EL (cell line): ENCODE measurements around the gene DOK5.

Experiments used
- DNase-seq: peaks from one replicate; pipeline ENCODE4 v3.0.0-alpha.2; 2016

The DOK5 gene

GRCh38 chr20:54515793-54516628 is 40.6 kb downstream of the DOK5 start:
- DNase-seq: no peak

GRCh38 chr20:54517241-54517975 is 42.0 kb downstream of the DOK5 start:
- DNase-seq: no peak

GRCh38 chr20:54524849-54525248 is 49.5 kb downstream of the DOK5 start:
- DNase-seq: no peak

- no peak for DNase-seq
Measured at GRCh38 chr20:54525916-54526590, 50.7 kb downstream of the DOK5 start.

DNA sequence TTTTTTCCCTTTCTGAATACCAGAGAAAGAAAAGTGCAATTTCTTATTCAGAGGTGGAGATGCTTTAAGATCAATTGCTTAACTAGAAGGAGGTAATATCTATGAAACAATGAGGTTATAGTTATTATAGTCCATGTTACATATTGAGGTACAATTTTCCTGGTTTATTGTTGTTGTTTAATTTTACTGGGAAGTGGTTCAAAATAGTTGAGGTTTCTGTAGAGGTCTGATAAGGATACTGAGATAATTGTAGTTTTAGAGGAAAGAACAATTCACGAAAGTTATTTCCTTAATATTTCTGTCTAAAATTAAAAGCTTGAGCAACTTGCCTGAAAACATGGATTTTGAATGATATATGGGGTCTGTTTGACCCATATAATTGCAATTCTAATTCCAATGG is 51.4 kb downstream of the DOK5 start:
- DNase-seq: no peak

DNA sequence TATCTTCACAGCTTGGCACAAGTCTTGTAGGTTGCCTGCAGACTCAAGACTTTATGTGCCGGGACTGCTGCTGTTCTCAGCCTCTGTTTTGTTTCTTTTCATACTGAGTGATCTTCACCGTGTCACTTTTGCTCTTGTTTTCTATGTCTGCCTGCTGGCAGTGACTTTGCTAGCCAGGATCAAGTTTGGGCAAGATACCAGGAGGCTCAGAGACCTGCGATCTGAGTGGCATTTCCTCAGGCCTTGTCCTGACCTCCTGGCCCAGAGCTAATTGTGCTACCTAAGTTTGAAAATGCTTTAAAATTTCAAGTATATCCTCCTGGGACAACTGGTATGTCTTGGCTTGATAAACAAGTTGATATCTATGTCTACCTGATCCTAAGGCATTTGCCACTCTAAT is 57.2 kb downstream of the DOK5 start:
- DNase-seq: no peak

GRCh38 chr20:54534101-54534500 is 58.7 kb downstream of the DOK5 start:
- no peak for DNase-seq

DNA sequence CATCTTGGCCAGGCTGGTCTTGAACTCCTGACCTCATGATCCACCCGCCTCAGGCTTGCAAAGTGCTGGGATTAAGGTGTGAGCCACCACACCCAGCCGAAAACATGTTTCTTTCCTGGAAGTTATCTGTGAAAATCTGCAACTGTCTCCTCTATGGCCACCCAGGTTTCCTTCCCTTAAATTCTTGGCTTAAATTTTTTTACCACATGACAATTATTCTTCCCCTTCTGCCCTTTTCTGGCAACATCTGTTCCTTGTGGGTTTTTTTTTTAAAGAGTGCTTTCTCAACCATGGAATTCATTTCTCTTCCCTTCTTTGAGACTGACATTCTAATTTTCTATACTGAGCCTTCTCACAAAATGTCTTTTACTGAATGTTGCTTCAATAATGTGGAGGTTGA is 59.6 kb downstream of the DOK5 start:
- DNase-seq: no peak

DNA sequence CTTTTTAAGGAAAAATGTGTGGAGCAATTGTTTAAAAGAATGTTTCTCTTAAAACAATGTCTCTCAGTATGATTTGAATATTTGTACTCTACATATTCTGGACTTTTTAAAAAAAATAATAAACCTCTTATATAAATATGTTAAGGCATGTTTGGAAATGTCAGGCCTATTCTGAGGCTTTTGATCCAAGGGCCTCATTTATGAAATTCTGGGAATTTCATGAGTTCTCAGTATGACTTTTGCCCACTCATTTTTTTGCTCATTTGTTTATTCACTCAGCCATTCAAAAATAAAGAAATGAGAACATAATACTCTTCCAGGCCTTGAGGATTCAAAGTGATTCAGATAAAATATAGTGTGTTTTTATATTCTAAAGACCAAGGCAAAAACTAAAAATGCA is 60.4 kb downstream of the DOK5 start:
- no peak for DNase-seq

DNA sequence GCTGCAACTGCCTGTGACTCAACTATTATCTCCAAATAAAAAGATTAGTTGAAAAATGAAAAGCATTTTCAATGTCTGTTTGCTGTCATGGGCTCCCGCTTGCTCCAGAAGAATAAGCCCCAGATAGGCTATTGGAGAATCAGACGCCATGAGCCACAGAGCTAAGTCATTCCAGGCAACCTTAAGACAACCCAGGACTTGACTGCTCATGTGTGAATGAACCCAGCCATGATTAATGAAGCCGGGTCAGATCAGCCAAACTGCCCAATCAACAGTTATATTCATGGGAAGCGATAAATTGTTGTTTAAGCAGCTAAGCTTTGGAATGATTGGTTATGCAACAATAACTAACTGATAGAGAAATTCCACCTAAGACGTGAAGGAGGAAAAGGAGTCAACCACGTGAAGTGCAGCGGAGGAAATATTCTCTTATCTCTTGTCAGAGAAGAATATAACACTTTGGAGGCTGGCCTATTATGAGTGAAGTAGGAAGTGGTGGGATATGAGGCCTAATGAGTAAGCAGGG is 64.2 kb downstream of the DOK5 start:
- no peak for DNase-seq

- DNase-seq: no peak
Measured at GRCh38 chr20:54543369-54543768, 68.0 kb downstream of the DOK5 start.

- no peak for DNase-seq
Measured at GRCh38 chr20:54545676-54546358, 70.4 kb downstream of the DOK5 start.

- DNase-seq: no peak
Measured at GRCh38 chr20:54548849-54549248, 73.5 kb downstream of the DOK5 start.

- DNase-seq: no peak
Measured at GRCh38 chr20:54549658-54550326, 74.4 kb downstream of the DOK5 start.

DNA sequence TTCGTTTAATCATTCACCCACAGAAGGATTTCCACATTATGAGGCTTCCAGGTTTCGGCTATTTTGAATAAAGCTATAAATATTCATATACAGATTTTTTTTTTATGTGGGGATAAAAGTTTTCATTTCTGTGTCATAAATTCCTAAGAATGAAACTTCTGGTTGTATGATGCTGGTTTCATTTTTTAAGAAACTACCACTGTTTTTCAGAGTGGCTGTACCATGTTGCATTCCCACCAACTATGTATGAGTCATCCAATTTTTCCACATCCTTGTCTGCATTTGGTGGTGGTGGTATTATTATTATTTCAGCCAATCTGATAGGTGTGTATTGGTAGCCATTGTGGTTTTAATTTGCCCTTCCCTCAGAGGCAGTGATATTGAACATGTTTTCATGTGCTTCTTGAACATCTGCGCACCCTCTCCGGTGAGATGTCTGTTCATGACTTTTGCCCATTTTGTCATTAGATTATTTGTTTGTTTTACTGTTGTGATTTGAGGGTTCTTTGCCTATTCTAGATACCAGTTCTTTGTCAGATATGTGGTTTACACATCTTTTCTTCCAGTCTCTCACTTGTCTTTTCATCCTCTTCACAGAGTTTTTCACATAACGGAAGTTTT is 75.5 kb downstream of the DOK5 start:
- DNase-seq: no peak

DNA sequence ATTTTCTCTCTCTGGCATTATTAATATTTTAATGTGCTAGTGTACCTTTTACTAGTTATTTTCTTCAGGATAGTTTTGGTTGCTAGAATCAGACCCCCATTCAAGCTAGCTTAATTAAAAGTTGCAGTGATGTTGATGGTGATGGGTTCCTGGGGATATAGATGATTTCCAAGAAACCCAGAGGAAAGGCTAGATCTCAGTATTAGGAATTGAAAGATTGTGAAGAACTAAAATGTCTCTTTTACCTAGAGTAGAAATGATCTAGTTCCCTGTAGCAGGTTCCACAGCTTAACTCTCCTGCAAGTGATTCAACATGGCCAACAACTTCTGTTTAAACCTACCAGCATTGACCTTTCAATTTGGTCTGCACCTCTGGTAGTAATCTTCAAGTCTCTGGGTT is 78.6 kb downstream of the DOK5 start:
- DNase-seq: no peak

DNA sequence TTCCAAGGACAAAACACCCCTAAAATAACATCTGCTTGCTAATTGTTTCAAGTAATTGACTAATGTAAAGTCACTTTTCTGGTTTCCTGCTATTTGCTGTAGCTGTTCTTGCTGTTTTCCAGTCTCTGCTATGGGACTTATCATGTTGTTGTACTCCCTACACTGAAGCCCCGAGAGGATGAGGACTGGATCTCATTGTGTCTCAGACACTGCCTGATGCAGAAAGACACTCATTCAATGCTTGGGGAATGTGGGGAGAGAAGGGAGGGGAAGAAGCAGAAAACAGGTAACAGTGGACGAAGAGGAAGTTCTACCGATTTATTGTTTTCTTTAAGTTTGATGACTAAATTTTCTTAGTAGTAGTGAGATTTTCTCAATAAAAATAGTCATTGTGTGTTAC is 79.8 kb downstream of the DOK5 start:
- DNase-seq: no peak

DNA sequence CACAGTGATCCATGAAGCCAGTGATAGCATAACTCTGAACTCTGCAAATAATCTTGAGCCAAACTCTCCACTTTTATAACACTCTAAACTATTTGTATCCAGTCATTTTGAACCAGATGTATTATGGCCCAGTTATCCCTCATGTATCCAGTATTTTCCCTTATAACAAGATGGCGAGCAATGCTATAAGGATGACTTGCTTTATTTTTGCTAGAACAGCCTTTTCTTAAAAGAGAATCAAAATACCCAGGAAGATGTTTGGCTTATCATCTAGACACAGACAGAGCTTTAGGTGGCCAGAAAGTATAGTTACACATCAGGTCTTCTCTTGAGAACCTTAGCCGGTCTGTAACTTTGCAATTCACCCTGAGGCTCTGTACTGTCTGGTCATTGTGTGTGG is 81.0 kb downstream of the DOK5 start:
- no peak for DNase-seq

GRCh38 chr20:54557806-54558590 is 82.6 kb downstream of the DOK5 start:
- DNase-seq: no peak

DNA sequence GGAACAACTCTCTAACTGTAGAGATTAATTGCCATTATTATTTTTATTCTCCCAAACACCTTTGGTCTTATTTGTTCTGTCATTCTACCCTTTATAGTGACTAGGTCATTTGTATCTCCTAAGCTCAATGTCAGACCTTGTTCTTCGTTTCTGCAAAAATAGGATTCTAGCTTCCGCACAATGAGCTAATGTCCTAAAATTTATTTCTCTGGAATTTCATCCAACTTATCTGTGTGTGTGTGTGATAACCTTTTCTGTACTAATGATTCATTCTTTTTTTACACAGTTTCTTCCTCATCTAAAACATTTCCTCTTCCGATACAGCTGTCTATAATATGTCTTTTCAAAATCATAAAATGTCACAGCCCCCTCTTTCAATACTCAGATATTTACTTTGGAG is 84.5 kb downstream of the DOK5 start:
- no peak for DNase-seq

GRCh38 chr20:54560357-54560756 is 85.0 kb downstream of the DOK5 start:
- DNase-seq: no peak
